Calu3 (cell line): ENCODE data around the gene WDFY3. TPM values are rescaled to one million over a fixed set of nuclear protein-coding genes. Genes with fewer than 3 reads are reported as not detected.
A peak's percentile ranks its signal among the peaks of the same experiment; 100 is the strongest.

ENCODE experiments used
- BruUV-seq: library from RNA; stranded (reverse); fragments of 400-500 nt; replicated peaks from 2 replicates; lab custom pipeline; 2021; lab: Mats Ljungman, UMichigan
- CTCF ChIA-PET: fragments of 300-600 bp; sonication (Branson Sonifier 250); formaldehyde crosslinking; loops from one replicate; lab custom pipeline; 2022; ENCODE audit warnings: antibody characterized with exemption; lab: Charles Lee
- DNase-seq: peaks from one replicate; pipeline ENCODE4 v3.0.0; 2022
- H3K27ac Mint-ChIP-seq: one replicate; pipeline ENCODE4 v1.8.0; 2022; ENCODE audit warnings: mixed read lengths; ENCODE audit not compliant: unreplicated experiment
- H3K27me3 Mint-ChIP-seq: one replicate; pipeline ENCODE4 v1.8.0; 2022; ENCODE audit warnings: mixed read lengths; ENCODE audit not compliant: unreplicated experiment
- H3K36me3 Mint-ChIP-seq: one replicate; pipeline ENCODE4 v1.8.0; 2022; ENCODE audit warnings: mild to moderate bottlenecking, moderate library complexity, mixed read lengths; ENCODE audit not compliant: insufficient read depth, unreplicated experiment
- H3K4me1 Mint-ChIP-seq: one replicate; pipeline ENCODE4 v1.8.0; 2022; ENCODE audit warnings: mild to moderate bottlenecking, low read depth, mixed read lengths; ENCODE audit not compliant: unreplicated experiment
- H3K4me3 Mint-ChIP-seq: one replicate; pipeline ENCODE4 v1.8.0; 2022; ENCODE audit warnings: mild to moderate bottlenecking, low read depth, moderate library complexity, mixed read lengths; ENCODE audit not compliant: unreplicated experiment
- H3K9me3 Mint-ChIP-seq: one replicate; pipeline ENCODE4 v1.8.0; 2022; ENCODE audit warnings: low read depth, mixed read lengths; ENCODE audit not compliant: unreplicated experiment
- CTCF ChIP-seq: fragments of 200-600 bp; IDR thresholded peaks from one replicate; pipeline ENCODE4 v1.8.0; 2022; ENCODE audit warnings: antibody characterized with exemption; ENCODE audit not compliant: unreplicated experiment
- intact Hi-C: fragments of 100-400 bp; cut with micrococcal nuclease; formaldehyde crosslinking; loops from one replicate; pipeline ENCODE4 v1.10.0; 2022; ENCODE audit not compliant: unreplicated experiment
- total RNA-seq: library from RNA; stranded (reverse); gene quantifications from 2 replicates; pipeline ENCODE4 v1.2.3, GENCODE V29; 2022

WDFY3 gene
- total RNA-seq, 1 experiment from 2014 or later, result 31.5 TPM

GRCh38 chr4:84877051-84877833 lies 89.2 kb downstream of the WDFY3 start:
- Mint-ChIP-seq H3K4me1 (peaks cover 24% of the 10 kb centered on the region), H3K27me3 (no peaks in the 10 kb centered on the region), H3K27ac (no peak overlapping the region), H3K36me3 (peaks cover 5% of the 10 kb centered on the region), H3K9me3 (no peaks in the 10 kb centered on the region), H3K4me3 (no peak overlapping the region)
- BruUV-seq, result no TSS peak
- intact Hi-C loops, result no loop called here
- TF ChIP-seq CTCF, result no peak
- no peak for DNase-seq
- CTCF ChIA-PET, result interaction anchor here (0.7 kb wide), 1 partner anchor 808 kb away, joined by 3 read pairs; no protein-coding TSS in a partner anchor

- no TSS peak for BruUV-seq
- Mint-ChIP-seq H3K27me3 (no peaks in the 10 kb centered on the region), H3K36me3 (peaks cover 5% of the 10 kb centered on the region), H3K27ac (no peak overlapping the region), H3K9me3 (no peaks in the 10 kb centered on the region), H3K4me3 (no peak overlapping the region), H3K4me1 (peaks cover 30% of the 10 kb centered on the region)
- intact Hi-C loops, result no loop called here
- DNase-seq, result no peak
- CTCF ChIA-PET, result no interaction called here
- no peak for TF ChIP-seq CTCF
Observed at GRCh38 chr4:84875636-84876371, 90.7 kb downstream of the WDFY3 start.

- H3K27ac Mint-ChIP-seq, result no peak overlapping the region
- peaks cover 5% of the 10 kb centered on the region for H3K36me3 Mint-ChIP-seq
- no peak for DNase-seq
- no peak overlapping the region for H3K4me3 Mint-ChIP-seq
- intact Hi-C loops, result no loop called here
- H3K27me3 Mint-ChIP-seq, result no peaks in the 10 kb centered on the region
- CTCF ChIA-PET, result interaction anchor here (0.6 kb wide), 1 partner anchor 1204 kb away, joined by 5 read pairs; no protein-coding TSS in a partner anchor
- no peaks in the 10 kb centered on the region for H3K9me3 Mint-ChIP-seq
- peaks cover 28% of the 10 kb centered on the region for H3K4me1 Mint-ChIP-seq
- no TSS peak for BruUV-seq
- no peak for TF ChIP-seq CTCF
Observed at GRCh38 chr4:84874619-84875018, 91.9 kb downstream of the WDFY3 start.

- no TSS peak for BruUV-seq
Observed at GRCh38 chr4:84870398-84871163, 95.9 kb downstream of the WDFY3 start.

More at GRCh38 chr4:84870398-84871163, 95.9 kb downstream of the WDFY3 start:
- Mint-ChIP-seq H3K4me1 (peaks cover 13% of the 10 kb centered on the region), H3K4me3 (no peak overlapping the region), H3K27me3 (no peaks in the 10 kb centered on the region), H3K36me3 (no peaks in the 10 kb centered on the region), H3K27ac (peak overlapping the region; percentile 27), H3K9me3 (no peaks in the 10 kb centered on the region)
- intact Hi-C loops, result no loop called here
- CTCF ChIA-PET, result no interaction called here
- peak; percentile 9 for DNase-seq
- TF ChIP-seq CTCF, result no peak
